UCSD-AML1 (cell line): ENCODE measurements around the gene BTBD16.

Experiments
- DNase-seq: peaks from one replicate; lab custom pipeline; 2025; ENCODE audit not compliant: unreplicated experiment; lab: John Stamatoyannopoulos, UW

Gene BTBD16

GRCh38 chr10:122271076-122271475 is at the start of gene BTBD16:
TSS of gene BTBD16 (plus strand) at chr10:122271296. CDS start at chr10:122275082, 3,786 bp downstream.
- DNase-seq: no peak

- DNase-seq: no peak
Observed at GRCh38 chr10:122221958-122222357, 49.1 kb upstream of the BTBD16 start.

GRCh38 chr10:122222638-122223037 is 48.5 kb upstream of the BTBD16 start:
- DNase-seq: no peak

GRCh38 chr10:122224159-122224558 is 46.9 kb upstream of the BTBD16 start:
- no peak for DNase-seq

GRCh38 chr10:122225330-122225729 is 45.8 kb upstream of the BTBD16 start:
- DNase-seq: no peak

GRCh38 chr10:122227754-122228153 is 43.3 kb upstream of the BTBD16 start:
- DNase-seq: no peak

- no peak for DNase-seq
Observed at GRCh38 chr10:122229666-122230065, 41.4 kb upstream of the BTBD16 start.

GRCh38 chr10:122230222-122230621 is 40.9 kb upstream of the BTBD16 start:
- no peak for DNase-seq

GRCh38 chr10:122232769-122233168 is 38.3 kb upstream of the BTBD16 start:
- DNase-seq: no peak

- DNase-seq: no peak
Observed at GRCh38 chr10:122233857-122234348, 37.2 kb upstream of the BTBD16 start.

- DNase-seq: no peak
Observed at GRCh38 chr10:122234416-122234815, 36.7 kb upstream of the BTBD16 start.

GRCh38 chr10:122236690-122237306 is 34.3 kb upstream of the BTBD16 start:
- no peak for DNase-seq

GRCh38 chr10:122237331-122237990 is 33.6 kb upstream of the BTBD16 start:
- DNase-seq: no peak

GRCh38 chr10:122239578-122240257 is 31.4 kb upstream of the BTBD16 start:
- no peak for DNase-seq

- DNase-seq: no peak
Observed at GRCh38 chr10:122240401-122240800, 30.7 kb upstream of the BTBD16 start.

GRCh38 chr10:122241836-122242235 is 29.3 kb upstream of the BTBD16 start:
- no peak for DNase-seq

- DNase-seq: no peak
Observed at GRCh38 chr10:122243550-122243949, 27.5 kb upstream of the BTBD16 start.

- no peak for DNase-seq
Observed at GRCh38 chr10:122244001-122244975, 26.8 kb upstream of the BTBD16 start.

- DNase-seq: no peak
Observed at GRCh38 chr10:122245136-122245535, 26.0 kb upstream of the BTBD16 start.

- no peak for DNase-seq
Observed at GRCh38 chr10:122245897-122246296, 25.2 kb upstream of the BTBD16 start.
